ENCODE measurements around the gene SLC16A3. TPM values are rescaled to one million over a fixed set of nuclear protein-coding genes. Genes with fewer than 3 reads are reported as not detected.

The SLC16A3 gene
- total and polyA plus RNA-seq, 2 experiments from 2014 or later: 3.5 to 10.6 TPM

DNA sequence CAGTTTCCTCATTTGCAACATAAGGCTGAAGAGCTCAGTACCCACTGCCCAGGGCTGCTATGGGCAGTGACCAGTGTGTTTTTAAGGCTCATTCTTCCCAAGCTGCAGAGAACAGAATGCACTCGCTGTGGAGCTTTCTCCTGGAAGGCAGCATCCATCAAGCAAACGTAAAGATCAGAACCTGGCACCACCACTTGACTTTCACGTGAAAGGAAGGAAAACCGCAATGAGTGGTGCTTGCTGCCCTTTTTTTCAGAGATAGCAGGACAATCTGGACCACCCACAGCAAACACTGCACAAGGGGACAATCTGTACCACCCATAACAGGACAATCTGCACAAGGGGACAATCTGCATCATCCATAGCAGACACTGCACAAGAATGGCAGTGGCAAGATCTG, 33.5 kb downstream of the SLC16A3 start:
- H3K27me3 ChIP-seq (ENCODE audit: insufficient read depth): no peaks in the 10 kb centered on the region
- H3F3A ChIP-seq (replicated peaks; ENCODE audit: low read depth): peaks cover 16% of the 10 kb centered on the region; the same call in 1 of the 2 replicates
- 0 out of 2 replicates have a peak, but pooled peaks have one; percentile 29 for TF ChIP-seq POLR2AphosphoS5 (IDR thresholded peaks at IDR 0.05; ENCODE audit: low read depth)
- TF ChIP-seq EZH2 (IDR thresholded peaks at IDR 0.05; ENCODE audit: low read depth, unreplicated experiment): no peak
- peaks cover 2% of the 10 kb centered on the region; the same call in 2 of the 3 replicates for H3K9me3 Mint-ChIP-seq
- peaks cover 94% of the 10 kb centered on the region for H3K36me3 Mint-ChIP-seq (ENCODE audit: low read depth)
- peaks cover 89% of the 10 kb centered on the region for H3K79me2 ChIP-seq (replicated peaks; ENCODE audit: insufficient read depth)
- peaks cover 56% of the 10 kb centered on the region for H3K36me3 ChIP-seq (ENCODE audit: insufficient read depth)
- H3K4me2 ChIP-seq: no peak overlapping the region
- H3K4me3 ChIP-seq: no peak overlapping the region
- no peak overlapping the region for H3K27ac ChIP-seq (ENCODE audit: low read depth)
- peaks cover 2% of the 10 kb centered on the region; the same call in 1 of the 3 replicates for H3K4me1 Mint-ChIP-seq
- ATAC-seq (no peak), DNase-seq (ENCODE audit: low spot score) (no peak)
- H3K27ac Mint-ChIP-seq: no peak overlapping the region
- no peak overlapping the region for H2AFZ ChIP-seq
- no peaks in the 10 kb centered on the region for H3K9me2 ChIP-seq (ENCODE audit: insufficient read depth)
- peaks cover 67% of the 10 kb centered on the region for H4K20me1 ChIP-seq (replicated peaks; ENCODE audit: insufficient read depth)
- H3K27me3 Mint-ChIP-seq (ENCODE audit: insufficient read depth, low read depth, poor library complexity): peaks cover 3% of the 10 kb centered on the region
- H3K4me3 Mint-ChIP-seq: no peak overlapping the region
- no peaks in the 10 kb centered on the region for H3K4me1 ChIP-seq (ENCODE audit: insufficient read depth)

DNA sequence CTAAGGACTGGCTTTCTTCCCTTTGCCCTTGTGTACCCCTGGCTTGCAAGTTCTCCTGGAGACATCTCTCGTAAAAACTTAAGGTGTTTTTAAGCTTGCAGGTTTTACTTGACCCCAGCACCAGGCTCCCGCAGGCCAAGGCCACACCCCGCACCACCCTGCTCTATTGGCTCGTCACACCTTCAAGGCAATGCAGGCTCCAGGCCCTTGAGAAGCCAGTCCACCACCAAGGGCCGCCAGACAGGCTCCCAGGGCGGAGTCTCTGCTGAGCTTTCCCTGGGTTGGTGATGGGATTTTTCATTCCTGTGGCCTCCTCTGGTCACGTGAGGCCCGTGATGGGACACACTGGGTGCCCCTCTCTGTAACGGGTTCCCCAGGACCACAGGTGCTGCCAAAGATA, 34.8 kb downstream of the SLC16A3 start:
- Mint-ChIP-seq H3K4me3 (no peak overlapping the region), H3K27me3 (ENCODE audit: insufficient read depth, low read depth, poor library complexity) (peaks cover 3% of the 10 kb centered on the region), H3K36me3 (ENCODE audit: low read depth) (peaks cover 90% of the 10 kb centered on the region), H3K4me1 (peaks cover 7% of the 10 kb centered on the region), H3K27ac (no peak overlapping the region), H3K9me3 (peaks cover 2% of the 10 kb centered on the region; the same call in 2 of the 3 replicates)
- peaks cover 92% of the 10 kb centered on the region for H3K79me2 ChIP-seq (replicated peaks; ENCODE audit: insufficient read depth)
- H4K20me1 ChIP-seq (replicated peaks; ENCODE audit: insufficient read depth): peaks cover 74% of the 10 kb centered on the region
- no peak overlapping the region for H3K27ac ChIP-seq (ENCODE audit: low read depth)
- H2AFZ ChIP-seq: no peak overlapping the region
- no peaks in the 10 kb centered on the region for H3K27me3 ChIP-seq (ENCODE audit: insufficient read depth)
- DNase-seq (ENCODE audit: low spot score) (no peak), ATAC-seq (no peak)
- peaks cover 52% of the 10 kb centered on the region for H3K36me3 ChIP-seq (ENCODE audit: insufficient read depth)
- no peak overlapping the region for H3K4me2 ChIP-seq
- no peak overlapping the region for H3K4me3 ChIP-seq
- peaks cover 13% of the 10 kb centered on the region; the same call in 1 of the 2 replicates for H3F3A ChIP-seq (replicated peaks; ENCODE audit: low read depth)
- TF ChIP-seq JUNB (IDR thresholded peaks at IDR 0.05; ENCODE audit: unreplicated experiment) (no peak), EZH2 (IDR thresholded peaks at IDR 0.05; ENCODE audit: low read depth, unreplicated experiment) (no peak), ZNF114 (CRISPR knock-in tag; IDR thresholded peaks at IDR 0.05) (no peak), STAT1 (IDR thresholded peaks at IDR 0.05; ENCODE audit: unreplicated experiment) (no peak), CREB1 (CRISPR knock-in tag; IDR thresholded peaks at IDR 0.05; ENCODE audit: low read depth) (no peak)
- TF ChIP-seq, protein P1, sequence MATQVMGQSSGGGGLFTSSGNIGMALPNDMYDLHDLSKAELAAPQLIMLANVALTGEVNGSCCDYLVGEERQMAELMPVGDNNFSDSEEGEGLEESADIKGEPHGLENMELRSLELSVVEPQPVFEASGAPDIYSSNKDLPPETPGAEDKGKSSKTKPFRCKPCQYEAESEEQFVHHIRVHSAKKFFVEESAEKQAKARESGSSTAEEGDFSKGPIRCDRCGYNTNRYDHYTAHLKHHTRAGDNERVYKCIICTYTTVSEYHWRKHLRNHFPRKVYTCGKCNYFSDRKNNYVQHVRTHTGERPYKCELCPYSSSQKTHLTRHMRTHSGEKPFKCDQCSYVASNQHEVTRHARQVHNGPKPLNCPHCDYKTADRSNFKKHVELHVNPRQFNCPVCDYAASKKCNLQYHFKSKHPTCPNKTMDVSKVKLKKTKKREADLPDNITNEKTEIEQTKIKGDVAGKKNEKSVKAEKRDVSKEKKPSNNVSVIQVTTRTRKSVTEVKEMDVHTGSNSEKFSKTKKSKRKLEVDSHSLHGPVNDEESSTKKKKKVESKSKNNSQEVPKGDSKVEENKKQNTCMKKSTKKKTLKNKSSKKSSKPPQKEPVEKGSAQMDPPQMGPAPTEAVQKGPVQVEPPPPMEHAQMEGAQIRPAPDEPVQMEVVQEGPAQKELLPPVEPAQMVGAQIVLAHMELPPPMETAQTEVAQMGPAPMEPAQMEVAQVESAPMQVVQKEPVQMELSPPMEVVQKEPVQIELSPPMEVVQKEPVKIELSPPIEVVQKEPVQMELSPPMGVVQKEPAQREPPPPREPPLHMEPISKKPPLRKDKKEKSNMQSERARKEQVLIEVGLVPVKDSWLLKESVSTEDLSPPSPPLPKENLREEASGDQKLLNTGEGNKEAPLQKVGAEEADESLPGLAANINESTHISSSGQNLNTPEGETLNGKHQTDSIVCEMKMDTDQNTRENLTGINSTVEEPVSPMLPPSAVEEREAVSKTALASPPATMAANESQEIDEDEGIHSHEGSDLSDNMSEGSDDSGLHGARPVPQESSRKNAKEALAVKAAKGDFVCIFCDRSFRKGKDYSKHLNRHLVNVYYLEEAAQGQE (IDR thresholded peaks at IDR 0.05; ENCODE audit: unreplicated experiment): no peak
- TF ChIP-seq, protein P2, sequence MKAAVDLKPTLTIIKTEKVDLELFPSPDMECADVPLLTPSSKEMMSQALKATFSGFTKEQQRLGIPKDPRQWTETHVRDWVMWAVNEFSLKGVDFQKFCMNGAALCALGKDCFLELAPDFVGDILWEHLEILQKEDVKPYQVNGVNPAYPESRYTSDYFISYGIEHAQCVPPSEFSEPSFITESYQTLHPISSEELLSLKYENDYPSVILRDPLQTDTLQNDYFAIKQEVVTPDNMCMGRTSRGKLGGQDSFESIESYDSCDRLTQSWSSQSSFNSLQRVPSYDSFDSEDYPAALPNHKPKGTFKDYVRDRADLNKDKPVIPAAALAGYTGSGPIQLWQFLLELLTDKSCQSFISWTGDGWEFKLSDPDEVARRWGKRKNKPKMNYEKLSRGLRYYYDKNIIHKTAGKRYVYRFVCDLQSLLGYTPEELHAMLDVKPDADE (IDR thresholded peaks at IDR 0.05): no peak
- TF ChIP-seq, protein P3, sequence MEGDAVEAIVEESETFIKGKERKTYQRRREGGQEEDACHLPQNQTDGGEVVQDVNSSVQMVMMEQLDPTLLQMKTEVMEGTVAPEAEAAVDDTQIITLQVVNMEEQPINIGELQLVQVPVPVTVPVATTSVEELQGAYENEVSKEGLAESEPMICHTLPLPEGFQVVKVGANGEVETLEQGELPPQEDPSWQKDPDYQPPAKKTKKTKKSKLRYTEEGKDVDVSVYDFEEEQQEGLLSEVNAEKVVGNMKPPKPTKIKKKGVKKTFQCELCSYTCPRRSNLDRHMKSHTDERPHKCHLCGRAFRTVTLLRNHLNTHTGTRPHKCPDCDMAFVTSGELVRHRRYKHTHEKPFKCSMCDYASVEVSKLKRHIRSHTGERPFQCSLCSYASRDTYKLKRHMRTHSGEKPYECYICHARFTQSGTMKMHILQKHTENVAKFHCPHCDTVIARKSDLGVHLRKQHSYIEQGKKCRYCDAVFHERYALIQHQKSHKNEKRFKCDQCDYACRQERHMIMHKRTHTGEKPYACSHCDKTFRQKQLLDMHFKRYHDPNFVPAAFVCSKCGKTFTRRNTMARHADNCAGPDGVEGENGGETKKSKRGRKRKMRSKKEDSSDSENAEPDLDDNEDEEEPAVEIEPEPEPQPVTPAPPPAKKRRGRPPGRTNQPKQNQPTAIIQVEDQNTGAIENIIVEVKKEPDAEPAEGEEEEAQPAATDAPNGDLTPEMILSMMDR (conservative IDR thresholded peaks at IDR 0.05; ENCODE audit: low read depth in 2 of 2): no peak
- H3K4me1 ChIP-seq (ENCODE audit: insufficient read depth): no peaks in the 10 kb centered on the region
- no peaks in the 10 kb centered on the region for H3K9me2 ChIP-seq (ENCODE audit: insufficient read depth)

Measured in GM23338 (cell line).